ENCODE measurements around the gene AP2A2.

GRCh38 chr11:971092-971690, 45.5 kb downstream of the AP2A2 start:
- TF ChIP-seq, protein P1, sequence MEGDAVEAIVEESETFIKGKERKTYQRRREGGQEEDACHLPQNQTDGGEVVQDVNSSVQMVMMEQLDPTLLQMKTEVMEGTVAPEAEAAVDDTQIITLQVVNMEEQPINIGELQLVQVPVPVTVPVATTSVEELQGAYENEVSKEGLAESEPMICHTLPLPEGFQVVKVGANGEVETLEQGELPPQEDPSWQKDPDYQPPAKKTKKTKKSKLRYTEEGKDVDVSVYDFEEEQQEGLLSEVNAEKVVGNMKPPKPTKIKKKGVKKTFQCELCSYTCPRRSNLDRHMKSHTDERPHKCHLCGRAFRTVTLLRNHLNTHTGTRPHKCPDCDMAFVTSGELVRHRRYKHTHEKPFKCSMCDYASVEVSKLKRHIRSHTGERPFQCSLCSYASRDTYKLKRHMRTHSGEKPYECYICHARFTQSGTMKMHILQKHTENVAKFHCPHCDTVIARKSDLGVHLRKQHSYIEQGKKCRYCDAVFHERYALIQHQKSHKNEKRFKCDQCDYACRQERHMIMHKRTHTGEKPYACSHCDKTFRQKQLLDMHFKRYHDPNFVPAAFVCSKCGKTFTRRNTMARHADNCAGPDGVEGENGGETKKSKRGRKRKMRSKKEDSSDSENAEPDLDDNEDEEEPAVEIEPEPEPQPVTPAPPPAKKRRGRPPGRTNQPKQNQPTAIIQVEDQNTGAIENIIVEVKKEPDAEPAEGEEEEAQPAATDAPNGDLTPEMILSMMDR (IDR thresholded peaks at IDR 0.05), result no peak
- no peak for TF ChIP-seq POLR2A (IDR thresholded peaks at IDR 0.05)
- TF ChIP-seq EP300 (IDR thresholded peaks at IDR 0.05), result no peak

All from stomach (tissue), 4 donors.